ENCODE results near the gene HHEX. TPM values are rescaled to one million over a fixed set of nuclear protein-coding genes. Genes with fewer than 3 reads are reported as not detected.

The HHEX gene
- total RNA-seq, 1 donor from 2014 or later: 1.2 TPM

DNA sequence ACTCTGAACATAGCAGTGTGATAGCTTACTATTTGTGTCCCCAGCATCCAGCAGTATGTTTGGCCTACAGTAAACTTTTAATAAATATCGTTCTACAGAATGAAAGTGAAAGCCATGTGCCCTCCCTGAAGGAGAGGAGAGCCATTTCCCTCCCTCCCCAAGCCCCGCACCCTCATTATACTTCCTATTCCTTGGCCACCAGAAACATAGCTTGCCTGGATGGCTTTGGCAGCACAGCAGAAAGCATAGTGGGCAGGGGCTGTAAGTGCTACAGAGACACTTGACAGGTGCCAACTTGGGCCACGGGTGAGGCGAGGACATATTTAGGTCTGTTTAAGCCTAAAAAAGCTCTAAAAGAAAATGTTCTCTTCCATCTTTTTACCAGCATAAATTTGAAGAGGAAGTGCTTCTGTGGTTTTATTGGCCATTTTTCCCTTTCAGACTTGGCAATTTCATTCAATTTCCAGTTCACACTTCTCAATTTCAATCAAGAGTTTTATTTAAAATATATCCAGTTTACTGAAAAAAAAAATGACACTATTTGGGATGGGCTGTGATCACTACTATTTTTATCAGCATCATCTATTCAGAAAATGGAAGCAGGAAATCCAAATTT lies 12.7 kb downstream of the HHEX start:
- Mint-ChIP-seq H3K36me3 (ENCODE audit: unreplicated experiment) (no peaks in the 10 kb centered on the region), H3K27ac (ENCODE audit: unreplicated experiment) (no peak overlapping the region), H3K9me3 (ENCODE audit: unreplicated experiment) (no peaks in the 10 kb centered on the region), H3K4me1 (ENCODE audit: unreplicated experiment) (peaks cover 12% of the 10 kb centered on the region), H3K4me3 (ENCODE audit: unreplicated experiment) (no peak overlapping the region), H3K27me3 (ENCODE audit: unreplicated experiment) (peaks cover 14% of the 10 kb centered on the region)
- TF ChIP-seq, protein P1, sequence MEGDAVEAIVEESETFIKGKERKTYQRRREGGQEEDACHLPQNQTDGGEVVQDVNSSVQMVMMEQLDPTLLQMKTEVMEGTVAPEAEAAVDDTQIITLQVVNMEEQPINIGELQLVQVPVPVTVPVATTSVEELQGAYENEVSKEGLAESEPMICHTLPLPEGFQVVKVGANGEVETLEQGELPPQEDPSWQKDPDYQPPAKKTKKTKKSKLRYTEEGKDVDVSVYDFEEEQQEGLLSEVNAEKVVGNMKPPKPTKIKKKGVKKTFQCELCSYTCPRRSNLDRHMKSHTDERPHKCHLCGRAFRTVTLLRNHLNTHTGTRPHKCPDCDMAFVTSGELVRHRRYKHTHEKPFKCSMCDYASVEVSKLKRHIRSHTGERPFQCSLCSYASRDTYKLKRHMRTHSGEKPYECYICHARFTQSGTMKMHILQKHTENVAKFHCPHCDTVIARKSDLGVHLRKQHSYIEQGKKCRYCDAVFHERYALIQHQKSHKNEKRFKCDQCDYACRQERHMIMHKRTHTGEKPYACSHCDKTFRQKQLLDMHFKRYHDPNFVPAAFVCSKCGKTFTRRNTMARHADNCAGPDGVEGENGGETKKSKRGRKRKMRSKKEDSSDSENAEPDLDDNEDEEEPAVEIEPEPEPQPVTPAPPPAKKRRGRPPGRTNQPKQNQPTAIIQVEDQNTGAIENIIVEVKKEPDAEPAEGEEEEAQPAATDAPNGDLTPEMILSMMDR (IDR thresholded peaks at IDR 0.05): no peak
- no peak for DNase-seq (ENCODE audit: extremely low spot score, unreplicated experiment)

DNA sequence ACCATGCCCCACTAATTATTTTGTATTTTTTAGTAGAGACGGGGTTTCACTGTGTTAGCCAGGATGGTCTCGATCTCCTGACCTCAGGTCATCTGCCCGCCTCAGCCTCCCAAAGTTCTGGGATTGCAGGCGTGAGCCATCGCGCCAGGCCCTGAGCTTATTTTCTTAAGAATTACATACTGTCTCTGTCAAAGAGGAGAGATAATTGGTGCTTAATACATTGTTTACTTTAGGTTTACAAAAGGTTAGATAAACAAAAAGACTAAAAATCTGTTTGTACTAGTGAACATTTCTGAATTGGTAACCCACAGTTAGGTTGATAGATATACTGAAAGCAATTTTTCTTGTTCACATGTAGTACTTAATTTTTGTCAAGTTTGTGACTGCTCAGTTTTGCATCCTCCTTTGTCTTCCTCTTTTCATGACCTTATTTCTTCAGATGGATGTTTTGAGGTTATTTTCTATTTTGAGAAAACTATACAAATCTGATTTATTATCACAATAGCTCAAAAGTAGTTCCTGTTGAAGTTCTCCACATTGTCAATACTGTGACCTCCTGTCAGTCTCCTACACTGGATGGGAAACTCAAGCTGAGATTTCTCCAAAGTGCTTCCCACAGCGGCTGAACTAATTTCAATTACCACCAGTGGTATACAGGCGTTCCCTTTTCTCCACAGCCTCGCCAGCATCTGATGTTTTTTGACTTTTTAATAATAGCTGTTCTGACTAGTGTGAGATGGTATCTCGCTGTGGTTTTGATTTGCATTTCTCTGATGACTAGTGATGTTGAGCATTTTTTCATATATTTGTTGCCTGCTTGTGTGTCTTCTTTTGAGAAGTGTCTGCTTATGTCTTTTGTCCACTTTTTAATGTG lies 22.5 kb downstream of the HHEX start:
- no peak for DNase-seq (ENCODE audit: extremely low spot score, unreplicated experiment)
- peaks cover 8% of the 10 kb centered on the region for H3K27me3 Mint-ChIP-seq (ENCODE audit: unreplicated experiment)
- no peaks in the 10 kb centered on the region for H3K9me3 Mint-ChIP-seq (ENCODE audit: unreplicated experiment)

DNA sequence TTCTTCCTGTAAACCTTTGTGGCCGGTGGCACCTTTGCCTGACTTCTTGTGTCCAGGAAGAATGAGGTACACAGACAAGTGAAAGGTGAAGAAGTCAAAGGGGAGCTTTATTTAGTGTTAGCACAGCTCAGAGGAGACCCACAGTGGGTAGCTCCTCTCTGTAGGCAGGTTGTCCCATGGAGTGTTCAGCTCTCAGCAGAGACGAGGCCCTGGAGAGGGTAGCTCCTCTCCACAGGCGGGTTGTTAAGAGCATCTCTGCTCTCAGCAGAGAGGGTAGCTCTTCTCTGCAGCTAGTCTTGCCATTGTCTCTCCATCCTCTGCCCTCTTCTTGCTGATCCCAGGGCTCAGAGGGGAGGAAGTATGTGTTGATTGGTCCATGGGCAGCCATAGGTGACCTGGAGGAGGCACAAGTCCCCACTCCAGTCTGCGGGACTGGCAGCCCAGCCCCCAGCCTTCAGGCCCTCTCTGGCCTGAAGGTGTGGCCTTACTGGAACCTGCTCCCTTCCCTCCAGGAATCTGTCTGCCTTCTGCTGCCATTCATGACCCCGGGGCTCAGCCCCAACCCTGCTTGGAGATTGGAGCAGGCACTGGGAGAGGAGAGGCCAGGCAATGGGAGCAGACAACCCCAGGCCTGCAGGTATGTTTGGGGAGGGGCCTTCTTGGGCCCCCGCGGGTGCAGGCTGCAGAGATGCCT lies 24.5 kb downstream of the HHEX start:
- DNase-seq (ENCODE audit: extremely low spot score, unreplicated experiment): peak; percentile 78
- H3K4me3 Mint-ChIP-seq (ENCODE audit: unreplicated experiment): no peak overlapping the region
- peaks cover 2% of the 10 kb centered on the region for H3K36me3 Mint-ChIP-seq (ENCODE audit: unreplicated experiment)
- H3K27me3 Mint-ChIP-seq (ENCODE audit: unreplicated experiment): peaks cover 12% of the 10 kb centered on the region
- no peak overlapping the region for H3K27ac Mint-ChIP-seq (ENCODE audit: unreplicated experiment)
- TF ChIP-seq, protein P1 (IDR thresholded peaks at IDR 0.05): no peak
- H3K9me3 Mint-ChIP-seq (ENCODE audit: unreplicated experiment): no peaks in the 10 kb centered on the region
- H3K4me1 Mint-ChIP-seq (ENCODE audit: unreplicated experiment): no peaks in the 10 kb centered on the region

More for the DNA sequence above, 22.5 kb downstream of the HHEX start:
- Mint-ChIP-seq H3K4me3 (ENCODE audit: unreplicated experiment) (no peak overlapping the region), H3K36me3 (ENCODE audit: unreplicated experiment) (peaks cover 2% of the 10 kb centered on the region), H3K27ac (ENCODE audit: unreplicated experiment) (no peak overlapping the region), H3K4me1 (ENCODE audit: unreplicated experiment) (no peaks in the 10 kb centered on the region)
- TF ChIP-seq, protein P1 (IDR thresholded peaks at IDR 0.05): no peak

DNA sequence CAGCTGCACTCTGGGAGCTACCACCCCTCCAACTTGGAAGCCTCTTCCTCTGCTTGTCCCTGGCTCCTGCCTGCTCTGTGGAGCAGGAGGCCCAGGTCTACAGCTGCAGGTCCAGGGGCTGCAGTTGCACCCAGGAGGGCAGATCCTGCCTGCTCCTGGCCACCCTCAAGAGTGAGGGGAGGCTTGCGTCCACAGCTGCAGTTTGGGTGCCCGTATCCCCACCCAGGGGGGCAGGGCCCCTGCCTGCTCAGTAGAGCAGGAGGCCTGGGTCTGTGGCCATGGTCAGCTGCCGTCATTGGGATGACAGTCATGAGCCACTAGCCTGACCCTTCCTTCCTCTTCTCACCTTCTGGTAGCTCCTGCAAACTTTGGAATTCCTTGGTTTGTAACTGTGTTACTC lies 25.1 kb downstream of the HHEX start:
- DNase-seq (ENCODE audit: extremely low spot score, unreplicated experiment): peak; percentile 75
- no peaks in the 10 kb centered on the region for H3K9me3 Mint-ChIP-seq (ENCODE audit: unreplicated experiment)
- H3K4me1 Mint-ChIP-seq (ENCODE audit: unreplicated experiment): no peaks in the 10 kb centered on the region
- H3K27ac Mint-ChIP-seq (ENCODE audit: unreplicated experiment): no peak overlapping the region
- TF ChIP-seq, protein P1 (IDR thresholded peaks at IDR 0.05): no peak
- H3K4me3 Mint-ChIP-seq (ENCODE audit: unreplicated experiment): no peak overlapping the region
- H3K27me3 Mint-ChIP-seq (ENCODE audit: unreplicated experiment): peaks cover 18% of the 10 kb centered on the region
- peaks cover 2% of the 10 kb centered on the region for H3K36me3 Mint-ChIP-seq (ENCODE audit: unreplicated experiment)
